Ishikawa (cell line): ENCODE measurements around the gene EIF4E3.

Experiments
- CEBPB ChIP-seq: IDR thresholded peaks from 2 replicates; pipeline ENCODE4 v1.6.1; 2012
- CREB1 ChIP-seq: IDR thresholded peaks from 2 replicates; pipeline ENCODE4 v1.6.1; 2012; ENCODE audit warnings: low read depth
- EGR1 ChIP-seq: IDR thresholded peaks from 2 replicates; pipeline ENCODE4 v1.6.1; 2012
- EP300 ChIP-seq: IDR thresholded peaks from 2 replicates; pipeline ENCODE4 v1.6.1; 2012; ENCODE audit warnings: borderline replicate concordance
- FOXM1 ChIP-seq: IDR thresholded peaks from 2 replicates; pipeline ENCODE4 v1.6.1; 2012; ENCODE audit warnings: low read depth, borderline replicate concordance
- NFIC ChIP-seq: IDR thresholded peaks from 2 replicates; pipeline ENCODE4 v1.6.1; 2012
- RAD21 ChIP-seq: IDR thresholded peaks from 2 replicates; pipeline ENCODE4 v1.6.1; 2012; ENCODE audit warnings: low read depth
- TAF1 ChIP-seq: IDR thresholded peaks from 2 replicates; pipeline ENCODE4 v1.6.1; 2012; ENCODE audit warnings: low read depth, mild to moderate bottlenecking
- TCF12 ChIP-seq: IDR thresholded peaks from 2 replicates; pipeline ENCODE4 v1.6.1; 2012; ENCODE audit warnings: low read depth
- TEAD4 ChIP-seq: IDR thresholded peaks from 2 replicates; pipeline ENCODE4 v1.6.1; 2012
- YY1 ChIP-seq: IDR thresholded peaks from 2 replicates; pipeline ENCODE4 v1.6.1; 2012; ENCODE audit warnings: low read depth
- ZBTB7A ChIP-seq: IDR thresholded peaks from 2 replicates; pipeline ENCODE4 v1.6.1; 2012; ENCODE audit warnings: low read depth
- TF ChIP-seq, protein P1 (sequence below): IDR thresholded peaks from 2 replicates; pipeline ENCODE4 v1.6.1; 2012
- TF ChIP-seq, protein P2 (sequence below): IDR thresholded peaks from 2 replicates; pipeline ENCODE4 v1.6.1; 2012; ENCODE audit warnings: low read depth, mild to moderate bottlenecking
- TF ChIP-seq, protein P3 (sequence below): IDR thresholded peaks from 2 replicates; pipeline ENCODE4 v1.6.1; 2012

EIF4E3 gene

DNA sequence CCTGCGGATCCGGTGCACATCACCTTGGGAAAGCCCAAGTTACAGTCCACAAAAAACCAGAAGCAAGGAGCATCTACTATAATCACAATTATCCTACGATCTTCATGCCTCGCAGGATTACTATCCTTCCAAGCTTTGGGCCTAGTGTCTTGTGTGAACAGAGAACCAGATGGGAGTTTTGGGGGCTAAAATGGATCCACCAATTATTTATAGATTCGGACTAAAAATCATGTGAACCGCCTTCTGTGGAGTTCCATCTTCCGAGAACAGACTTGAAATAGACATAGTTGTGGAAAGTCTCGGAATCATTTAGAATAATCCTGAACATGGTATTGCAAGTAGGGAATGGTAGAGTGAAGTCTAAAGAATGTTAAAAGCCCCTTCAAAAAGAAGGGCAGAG, 70.1 kb downstream of the EIF4E3 start:
- TF ChIP-seq CEBPB, result no peak
- no peak for TF ChIP-seq YY1
- TF ChIP-seq TCF12, result no peak
- TF ChIP-seq TEAD4, result no peak
- TF ChIP-seq ZBTB7A, result no peak
- TF ChIP-seq CREB1, result no peak
- TF ChIP-seq EP300, result no peak
- no peak for TF ChIP-seq EGR1
- TF ChIP-seq, protein P1, sequence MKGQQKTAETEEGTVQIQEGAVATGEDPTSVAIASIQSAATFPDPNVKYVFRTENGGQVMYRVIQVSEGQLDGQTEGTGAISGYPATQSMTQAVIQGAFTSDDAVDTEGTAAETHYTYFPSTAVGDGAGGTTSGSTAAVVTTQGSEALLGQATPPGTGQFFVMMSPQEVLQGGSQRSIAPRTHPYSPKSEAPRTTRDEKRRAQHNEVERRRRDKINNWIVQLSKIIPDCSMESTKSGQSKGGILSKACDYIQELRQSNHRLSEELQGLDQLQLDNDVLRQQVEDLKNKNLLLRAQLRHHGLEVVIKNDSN, result no peak
- TF ChIP-seq, protein P2, sequence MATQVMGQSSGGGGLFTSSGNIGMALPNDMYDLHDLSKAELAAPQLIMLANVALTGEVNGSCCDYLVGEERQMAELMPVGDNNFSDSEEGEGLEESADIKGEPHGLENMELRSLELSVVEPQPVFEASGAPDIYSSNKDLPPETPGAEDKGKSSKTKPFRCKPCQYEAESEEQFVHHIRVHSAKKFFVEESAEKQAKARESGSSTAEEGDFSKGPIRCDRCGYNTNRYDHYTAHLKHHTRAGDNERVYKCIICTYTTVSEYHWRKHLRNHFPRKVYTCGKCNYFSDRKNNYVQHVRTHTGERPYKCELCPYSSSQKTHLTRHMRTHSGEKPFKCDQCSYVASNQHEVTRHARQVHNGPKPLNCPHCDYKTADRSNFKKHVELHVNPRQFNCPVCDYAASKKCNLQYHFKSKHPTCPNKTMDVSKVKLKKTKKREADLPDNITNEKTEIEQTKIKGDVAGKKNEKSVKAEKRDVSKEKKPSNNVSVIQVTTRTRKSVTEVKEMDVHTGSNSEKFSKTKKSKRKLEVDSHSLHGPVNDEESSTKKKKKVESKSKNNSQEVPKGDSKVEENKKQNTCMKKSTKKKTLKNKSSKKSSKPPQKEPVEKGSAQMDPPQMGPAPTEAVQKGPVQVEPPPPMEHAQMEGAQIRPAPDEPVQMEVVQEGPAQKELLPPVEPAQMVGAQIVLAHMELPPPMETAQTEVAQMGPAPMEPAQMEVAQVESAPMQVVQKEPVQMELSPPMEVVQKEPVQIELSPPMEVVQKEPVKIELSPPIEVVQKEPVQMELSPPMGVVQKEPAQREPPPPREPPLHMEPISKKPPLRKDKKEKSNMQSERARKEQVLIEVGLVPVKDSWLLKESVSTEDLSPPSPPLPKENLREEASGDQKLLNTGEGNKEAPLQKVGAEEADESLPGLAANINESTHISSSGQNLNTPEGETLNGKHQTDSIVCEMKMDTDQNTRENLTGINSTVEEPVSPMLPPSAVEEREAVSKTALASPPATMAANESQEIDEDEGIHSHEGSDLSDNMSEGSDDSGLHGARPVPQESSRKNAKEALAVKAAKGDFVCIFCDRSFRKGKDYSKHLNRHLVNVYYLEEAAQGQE, result no peak
- TF ChIP-seq FOXM1, result no peak

DNA sequence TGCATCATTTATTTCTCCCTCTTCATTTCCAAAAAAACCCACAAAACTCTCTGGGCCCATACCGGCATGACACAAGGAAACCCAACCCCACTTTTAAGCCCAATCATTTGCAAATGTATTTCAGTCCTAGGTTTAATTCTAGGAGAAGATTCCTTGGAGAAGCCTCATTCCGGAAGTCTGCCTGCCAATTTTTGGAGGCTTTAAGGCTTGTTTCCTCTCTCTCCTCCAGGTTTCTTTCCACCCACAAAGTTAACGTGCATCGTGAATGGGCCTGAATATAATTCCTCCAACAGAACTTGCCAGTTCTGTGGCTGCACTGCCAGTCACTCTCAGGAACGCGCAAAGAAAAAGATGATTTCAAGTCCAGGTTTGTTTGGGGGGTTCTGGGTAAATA, 71.8 kb downstream of the EIF4E3 start:
- no peak for TF ChIP-seq EGR1
- TF ChIP-seq, protein P1, result no peak
- TF ChIP-seq RAD21, result no peak
- no peak for TF ChIP-seq YY1
- TF ChIP-seq, protein P3, sequence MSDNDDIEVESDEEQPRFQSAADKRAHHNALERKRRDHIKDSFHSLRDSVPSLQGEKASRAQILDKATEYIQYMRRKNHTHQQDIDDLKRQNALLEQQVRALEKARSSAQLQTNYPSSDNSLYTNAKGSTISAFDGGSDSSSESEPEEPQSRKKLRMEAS, result no peak
- no peak for TF ChIP-seq FOXM1
- TF ChIP-seq, protein P2, result no peak
- TF ChIP-seq NFIC, result no peak
- no peak for TF ChIP-seq CREB1
- no peak for TF ChIP-seq ZBTB7A
- no peak for TF ChIP-seq CEBPB
- no peak for TF ChIP-seq EP300

DNA sequence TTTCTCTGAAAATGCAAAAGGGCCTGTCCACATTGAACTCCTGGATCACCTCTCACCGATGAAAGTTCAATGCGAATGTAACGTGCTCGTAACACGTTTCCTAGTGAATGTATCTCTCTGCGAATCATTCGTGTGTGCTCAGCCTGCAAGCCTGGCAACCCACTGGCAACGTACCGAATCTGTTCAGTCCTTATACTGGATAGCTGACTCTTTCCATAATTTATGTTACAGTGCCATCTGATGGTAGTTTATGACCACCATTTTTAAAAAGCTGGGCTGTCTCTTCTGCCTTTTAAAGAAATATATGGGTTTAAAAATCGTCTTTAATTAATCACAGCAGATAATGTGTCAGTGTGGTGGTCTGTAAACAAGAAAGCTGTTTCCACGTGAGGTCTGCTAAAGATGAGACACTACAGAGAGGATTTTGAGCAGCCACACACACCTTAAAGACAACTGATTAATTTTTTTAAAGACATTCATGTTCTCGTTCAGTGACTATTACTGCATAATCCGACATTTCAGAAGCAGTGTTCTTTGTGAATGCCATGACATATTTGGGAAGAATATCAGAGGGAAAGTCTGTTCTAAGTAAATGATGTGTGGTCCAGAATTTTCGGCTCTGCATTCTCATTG, 72.3 kb downstream of the EIF4E3 start:
- no peak for TF ChIP-seq CEBPB
- peak; percentile 74 for TF ChIP-seq RAD21

DNA sequence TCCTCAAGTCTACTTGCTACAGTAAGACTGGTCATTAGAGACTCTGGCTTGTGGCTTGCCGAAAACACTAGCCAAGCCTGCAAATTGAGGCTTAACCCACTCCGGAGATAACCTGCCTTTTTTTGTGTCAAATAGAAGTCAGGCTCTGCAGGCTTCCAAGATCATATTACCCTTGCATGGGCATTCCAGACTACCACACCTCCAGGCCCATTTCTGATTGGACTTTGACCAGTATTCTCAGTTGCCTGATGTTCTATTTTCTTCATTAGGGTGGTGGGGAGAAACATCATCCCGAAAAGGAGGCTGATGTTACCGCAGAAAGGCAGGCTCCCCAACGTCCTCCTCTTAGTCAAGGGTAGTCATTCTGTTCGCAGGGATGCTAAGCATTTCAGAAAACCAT, 73.6 kb downstream of the EIF4E3 start:
- no peak for TF ChIP-seq ZBTB7A
- TF ChIP-seq, protein P2, result no peak
- no peak for TF ChIP-seq EGR1
- TF ChIP-seq, protein P3, result no peak
- TF ChIP-seq RAD21, result no peak
- TF ChIP-seq CEBPB, result no peak
- TF ChIP-seq TAF1, result no peak
- TF ChIP-seq TEAD4, result no peak
- TF ChIP-seq, protein P1, result no peak
- no peak for TF ChIP-seq FOXM1
- no peak for TF ChIP-seq NFIC
- no peak for TF ChIP-seq YY1
- no peak for TF ChIP-seq EP300
- TF ChIP-seq CREB1, result no peak
- TF ChIP-seq TCF12, result no peak

DNA sequence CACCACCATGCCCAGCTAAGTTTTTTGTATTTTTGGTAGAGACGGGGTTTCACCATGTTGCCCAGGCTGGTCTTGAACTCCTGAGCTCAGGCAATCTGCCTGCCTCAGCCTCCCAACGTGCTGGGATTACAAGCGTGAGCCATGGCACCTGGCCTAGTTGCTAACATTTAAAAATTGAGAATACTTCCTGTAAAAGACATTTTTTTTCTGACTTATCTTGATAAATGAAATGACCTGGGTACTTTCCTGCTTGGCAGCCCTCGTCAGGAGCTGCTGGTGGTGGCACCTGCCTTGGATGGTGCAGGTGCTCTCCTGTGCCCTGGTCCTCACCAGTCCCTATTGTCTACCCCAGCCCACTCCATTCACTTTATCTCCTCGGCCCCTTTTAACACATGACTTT, 74.8 kb downstream of the EIF4E3 start:
- TF ChIP-seq, protein P3, result no peak
- no peak for TF ChIP-seq RAD21
- TF ChIP-seq YY1, result no peak
- no peak for TF ChIP-seq TEAD4
- no peak for TF ChIP-seq CEBPB
- no peak for TF ChIP-seq TCF12
- TF ChIP-seq CREB1, result no peak
- TF ChIP-seq EGR1, result no peak
- TF ChIP-seq ZBTB7A, result no peak
- TF ChIP-seq, protein P2, result no peak
- no peak for TF ChIP-seq NFIC
- TF ChIP-seq TAF1, result no peak
- TF ChIP-seq EP300, result no peak
